Body of pancreas (tissue), 4 donors: Measurements from ENCODE around the gene PNMA8B. TPM values are rescaled to one million over a fixed set of nuclear protein-coding genes. Genes with fewer than 3 reads are reported as not detected.

Experiments
- ATAC-seq: fragments of 150-250 bp; one replicate; pipeline ENCODE4 v1.9.1; 2016
- DNase-seq, 4 donors: peaks; one replicate each; pipeline ENCODE4 v3.0.0-alpha.2; 2019
- H3K27ac ChIP-seq, 4 donors: fragments of 200-600 bp; sonication (generic); 1 replicate in 3 of 4; 2 replicates in 1 of 4; pipeline versions ENCODE4 v1.5.1 to v1.6.1; 2016 to 2019; ENCODE audit warnings: mild to moderate bottlenecking in 1 of 4, mixed read lengths in 1 of 4, moderate library complexity in 1 of 4
- H3K27me3 ChIP-seq, 2 donors: fragments of 200-600 bp; sonication (generic); one replicate each; pipeline ENCODE4 v1.6.0; 2016; ENCODE audit warnings: mild to moderate bottlenecking in 1 of 2
- H3K36me3 ChIP-seq, 2 donors: fragments of 200-600 bp; sonication (generic); replicated peaks in 1 of 2; 2 replicates each; pipeline ENCODE4 v1.5.1; 2016; ENCODE audit warnings: low read depth in 2 of 2; ENCODE audit not compliant: insufficient read depth in 1 of 2
- H3K4me1 ChIP-seq: fragments of 200-600 bp; sonication (generic); one replicate; pipeline ENCODE4 v1.6.0; 2016
- H3K4me3 ChIP-seq, 2 donors: fragments of 200-600 bp; sonication (generic); 1 replicate in 1 of 2; 2 replicates in 1 of 2; pipeline ENCODE4 v1.5.1; 2016 to 2019
- H3K9me3 ChIP-seq, 3 donors: fragments of 200-600 bp; sonication (generic); 1 replicate in 2 of 3; 2 replicates in 1 of 3; pipeline ENCODE4 v1.5.1; 2016
- POLR2A ChIP-seq, 3 donors: fragments of 450-650 bp; IDR thresholded peaks; one replicate each; pipeline ENCODE4 v1.6.1; 2016; ENCODE audit warnings: antibody characterized with exemption in 3 of 3, mild to moderate bottlenecking in 2 of 3
- WGBS, 2 donors: methylation state at CpG; one replicate each; pipeline ENCODE4 v1.1.5; 2017; 5-methylcytosine and 5-hydroxymethylcytosine counted together
- intact Hi-C: fragments of 100-400 bp; cut with DNase I; formaldehyde crosslinking; loops from one replicate; pipeline ENCODE4 v1.15.1; 2023
- total RNA-seq, 2 donors: library from RNA; depleted of rRNA; stranded (reverse); fragments of >200 nt; gene quantifications; one replicate each; pipeline ENCODE4 v1.1.0, GENCODE V29; 2016
- TF ChIP-seq, protein P1 (sequence below), 7 experiments: fragments of 450-650 bp in 4 of 7; fragments of 200-600 bp in 3 of 7; sonication (generic) in 3 of 7; IDR thresholded peaks; one replicate each; pipeline ENCODE4 v1.5.1; 2016 to 2019; ENCODE audit warnings: antibody characterized with exemption in 7 of 7

Gene PNMA8B
- total RNA-seq, 2 donors from 2014 or later: 2.1 to 2.6 TPM

DNA sequence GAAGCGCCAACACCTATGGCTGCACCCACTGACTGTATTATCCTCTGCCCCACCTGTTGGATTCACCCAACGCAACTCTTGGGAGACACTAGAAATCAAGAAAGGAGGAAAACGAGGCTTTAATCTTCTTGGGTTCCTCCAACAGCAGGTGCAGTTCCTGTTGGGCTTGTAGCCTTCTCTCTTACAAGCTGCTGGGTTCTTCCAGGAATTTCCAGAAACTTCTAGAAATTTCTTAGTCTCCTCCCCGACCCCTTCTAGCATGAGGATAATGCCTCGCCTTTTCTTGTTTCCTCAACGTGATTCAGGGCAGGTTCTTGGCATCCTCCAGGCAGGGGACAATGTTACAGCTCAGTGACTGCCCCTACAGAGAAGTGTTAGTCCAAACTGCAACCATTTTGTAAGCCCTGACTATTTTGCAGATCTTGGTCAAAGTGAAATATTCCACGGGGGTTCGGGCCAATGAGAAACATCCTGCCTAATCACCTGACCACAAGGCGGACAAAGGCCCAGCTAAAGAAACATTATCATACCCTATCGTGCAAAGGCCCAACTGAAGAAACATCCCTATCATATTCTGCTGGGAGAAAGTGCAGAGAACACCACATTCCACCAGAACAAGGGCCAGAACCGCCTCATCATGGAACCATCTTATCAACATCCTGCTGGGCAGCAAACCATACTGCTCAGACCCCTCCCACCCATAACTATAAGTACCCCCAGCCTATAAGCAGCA lies 23.7 kb downstream of the PNMA8B start:
- DNase-seq (no peak), ATAC-seq (no peak)
- Histone ChIP-seq H3K27me3 (no peaks in the 10 kb centered on the region), H3K4me3 (peak overlapping the region in 1 of 2 donors; percentile 6), H3K4me1 (peaks cover 17% of the 10 kb centered on the region), H3K36me3 (no peaks in the 10 kb centered on the region), H3K27ac (peak overlapping the region in 3 of 4 donors; percentile 45 to 69 (median 60)), H3K9me3 (no peaks in the 10 kb centered on the region)
- WGBS, 2 donors: 63 to 65% methylated on average over 10 to 11 of the region's 11 CpGs
- intact Hi-C loops: no loop called here
- no peak for TF ChIP-seq POLR2A (IDR thresholded peaks at IDR 0.05)
- TF ChIP-seq, protein P1, sequence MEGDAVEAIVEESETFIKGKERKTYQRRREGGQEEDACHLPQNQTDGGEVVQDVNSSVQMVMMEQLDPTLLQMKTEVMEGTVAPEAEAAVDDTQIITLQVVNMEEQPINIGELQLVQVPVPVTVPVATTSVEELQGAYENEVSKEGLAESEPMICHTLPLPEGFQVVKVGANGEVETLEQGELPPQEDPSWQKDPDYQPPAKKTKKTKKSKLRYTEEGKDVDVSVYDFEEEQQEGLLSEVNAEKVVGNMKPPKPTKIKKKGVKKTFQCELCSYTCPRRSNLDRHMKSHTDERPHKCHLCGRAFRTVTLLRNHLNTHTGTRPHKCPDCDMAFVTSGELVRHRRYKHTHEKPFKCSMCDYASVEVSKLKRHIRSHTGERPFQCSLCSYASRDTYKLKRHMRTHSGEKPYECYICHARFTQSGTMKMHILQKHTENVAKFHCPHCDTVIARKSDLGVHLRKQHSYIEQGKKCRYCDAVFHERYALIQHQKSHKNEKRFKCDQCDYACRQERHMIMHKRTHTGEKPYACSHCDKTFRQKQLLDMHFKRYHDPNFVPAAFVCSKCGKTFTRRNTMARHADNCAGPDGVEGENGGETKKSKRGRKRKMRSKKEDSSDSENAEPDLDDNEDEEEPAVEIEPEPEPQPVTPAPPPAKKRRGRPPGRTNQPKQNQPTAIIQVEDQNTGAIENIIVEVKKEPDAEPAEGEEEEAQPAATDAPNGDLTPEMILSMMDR (IDR thresholded peaks at IDR 0.05): no peak

GRCh38 chr19:46471116-46471733 lies 24.4 kb downstream of the PNMA8B start, which contains the start of gene PNMA8A:
Gene PNMA8A, minus strand, starts transcription at chr19:46471563. Its CDS starts 528 bp downstream, at chr19:46471035.
- ATAC-seq (peak; percentile 72), DNase-seq (peak; percentile 66 to 77 (median 70))
- 0 to 2% methylated on average over 1 to 56 of the region's 57 CpGs for WGBS, 2 donors
- H3K27ac ChIP-seq: peak within 1 kb of the TSS; percentile 45 to 69 (median 52)
- H3K36me3 ChIP-seq: no peaks in the 10 kb centered on the region
- intact Hi-C loops: no loop called here
- H3K4me1 ChIP-seq: peaks cover 17% of the 10 kb centered on the region
- H3K27me3 ChIP-seq: no peaks in the 10 kb centered on the region
- peak within 1 kb of the TSS in 1 of 2 donors; percentile 6 for H3K4me3 ChIP-seq
- peak in 2 of 3 donors; percentile 44 to 48 for TF ChIP-seq POLR2A (IDR thresholded peaks at IDR 0.05)
- TF ChIP-seq, protein P1 (IDR thresholded peaks at IDR 0.05): peak in 4 of 7 experiments; percentile 15 to 40 (median 28)
- H3K9me3 ChIP-seq: no peaks in the 10 kb centered on the region

- no peaks in the 10 kb centered on the region for H3K36me3 ChIP-seq
- no peaks in the 10 kb centered on the region for H3K9me3 ChIP-seq
- intact Hi-C loops: no loop called here
- H3K4me1 ChIP-seq: peaks cover 17% of the 10 kb centered on the region
- H3K27ac ChIP-seq: no peak overlapping the region
- no peak overlapping the region for H3K4me3 ChIP-seq
- ATAC-seq (no peak), DNase-seq (no peak)
- no peaks in the 10 kb centered on the region for H3K27me3 ChIP-seq
- 88 to 93% methylated on average over 10 of the region's 10 CpGs for WGBS, 2 donors
- no peak for TF ChIP-seq POLR2A (IDR thresholded peaks at IDR 0.05)
- TF ChIP-seq, protein P1 (IDR thresholded peaks at IDR 0.05): no peak
Observed at GRCh38 chr19:46470376-46470775, 25.3 kb downstream of the PNMA8B start.

- H3K36me3 ChIP-seq: no peaks in the 10 kb centered on the region
- no peak for DNase-seq
- no peak for TF ChIP-seq POLR2A (IDR thresholded peaks at IDR 0.05)
- TF ChIP-seq, protein P1 (IDR thresholded peaks at IDR 0.05): no peak
- no peak overlapping the region for H3K27ac ChIP-seq
- ATAC-seq: no peak
- WGBS, 2 donors: 91 to 95% methylated on average over 16 to 18 of the region's 18 CpGs
- no peaks in the 10 kb centered on the region for H3K27me3 ChIP-seq
- peaks cover 17% of the 10 kb centered on the region for H3K4me1 ChIP-seq
- intact Hi-C loops: no loop called here
- H3K9me3 ChIP-seq: no peaks in the 10 kb centered on the region
- H3K4me3 ChIP-seq: no peak overlapping the region
Observed at GRCh38 chr19:46469541-46470185, 26.0 kb downstream of the PNMA8B start.
